Measurements from ENCODE around the gene CHN1.

DNA sequence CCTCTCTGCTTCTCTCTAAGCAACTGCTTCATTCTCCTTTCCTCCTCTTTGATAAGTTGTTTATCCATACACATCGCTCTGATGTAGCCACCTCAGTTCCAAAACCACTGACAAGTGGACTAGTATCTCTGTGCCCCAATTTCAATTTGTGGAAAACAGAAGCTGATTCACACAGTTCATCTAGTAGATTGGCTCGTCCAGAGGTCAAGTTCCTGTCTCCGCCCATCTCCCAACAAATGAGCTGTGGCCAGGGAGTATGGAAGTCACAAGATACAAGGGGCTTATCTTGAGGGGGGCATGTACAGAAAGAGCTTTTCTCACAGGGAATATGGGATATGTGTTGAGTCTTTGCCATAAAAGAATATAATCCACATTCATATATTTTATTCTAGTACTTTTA is 17.7 kb upstream of the CHN1 start:
- TF ChIP-seq TAF1 (IDR thresholded peaks at IDR 0.05; ENCODE audit: borderline replicate concordance, insufficient read depth, low read length) (no peak), POLR2AphosphoS5 (IDR thresholded peaks at IDR 0.05; ENCODE audit: low read depth, low read length) (no peak), REST (IDR thresholded peaks at IDR 0.05; ENCODE audit: insufficient read depth in 1 of 2, low read depth in 2 of 2, low read length in 2 of 2) (no peak)
